Suprapubic skin (tissue), 4 donors: Measurements from ENCODE around the gene DAW1. TPM values are rescaled to one million over a fixed set of nuclear protein-coding genes. Genes with fewer than 3 reads are reported as not detected.
A peak's percentile ranks its signal among the peaks of the same experiment; 100 is the strongest.

Experiments
- DNase-seq, 2 donors: peaks; one replicate each; pipeline ENCODE4 v3.0.0-alpha.2; 2019; ENCODE audit warnings: low spot score in 2 of 2
- H3K27ac ChIP-seq: fragments of 200-600 bp; sonication (generic); one replicate; pipeline ENCODE4 v1.5.1; 2019
- H3K27me3 ChIP-seq: fragments of 200-600 bp; sonication (generic); one replicate; pipeline ENCODE4 v1.5.1; 2019
- H3K36me3 ChIP-seq: fragments of 200-600 bp; sonication (generic); one replicate; pipeline ENCODE4 v1.5.1; 2019
- H3K4me1 ChIP-seq: fragments of 200-600 bp; sonication (generic); one replicate; pipeline ENCODE4 v1.5.1; 2019
- H3K4me3 ChIP-seq: fragments of 200-600 bp; sonication (generic); one replicate; pipeline ENCODE4 v1.5.1; 2019; ENCODE audit warnings: mild to moderate bottlenecking
- H3K9me3 ChIP-seq: fragments of 200-600 bp; sonication (generic); one replicate; pipeline ENCODE4 v1.5.1; 2019
- CTCF ChIP-seq, 2 donors: fragments of 200-600 bp in 1 of 2; fragments of 450-650 bp in 1 of 2; sonication (generic) in 1 of 2; IDR thresholded peaks; one replicate each; pipeline ENCODE4 v1.5.1; 2016 to 2019; ENCODE audit warnings: antibody characterized with exemption in 2 of 2, mild to moderate bottlenecking in 1 of 2, moderate library complexity in 1 of 2
- EP300 ChIP-seq: sonication (generic); formaldehyde crosslinking; IDR thresholded peaks from one replicate; pipeline ENCODE4 v1.6.1; 2017; ENCODE audit warnings: antibody characterized with exemption
- POLR2A ChIP-seq, 2 donors: fragments of 450-650 bp; IDR thresholded peaks; one replicate each; pipeline ENCODE4 v1.6.1; 2017; ENCODE audit warnings: antibody characterized with exemption in 2 of 2, mild to moderate bottlenecking in 2 of 2, moderate library complexity in 2 of 2
- POLR2AphosphoS5 ChIP-seq, 3 donors: sonication (generic); formaldehyde crosslinking; IDR thresholded peaks; one replicate each; pipeline ENCODE4 v1.6.1; 2017; ENCODE audit warnings: antibody characterized with exemption in 3 of 3
- WGBS: methylation state at CpG from one replicate; pipeline ENCODE4 v1.1.5; 2018; 5-methylcytosine and 5-hydroxymethylcytosine counted together
- total RNA-seq, 4 donors: library from RNA; depleted of rRNA; stranded (reverse); fragments of >200 nt; gene quantifications; one replicate each; pipeline ENCODE4 v1.1.0, GENCODE V29; 2016

The DAW1 gene
- total RNA-seq, result 1 to 10 TPM in 1 of 4 donors, not detected in 3; 1.1 TPM

- Histone ChIP-seq H3K4me1 (peaks cover 11% of the 10 kb centered on the region), H3K27ac (no peak within 1 kb of the TSS), H3K9me3 (no peaks in the 10 kb centered on the region), H3K27me3 (peaks cover 8% of the 10 kb centered on the region), H3K36me3 (no peaks in the 10 kb centered on the region), H3K4me3 (peak within 1 kb of the TSS; percentile 39)
- DNase-seq, result peak in 1 of 2 donors; percentile 68
- TF ChIP-seq CTCF (IDR thresholded peaks at IDR 0.05) (no peak), POLR2A (IDR thresholded peaks at IDR 0.05) (no peak), EP300 (no peak), POLR2AphosphoS5 (IDR thresholded peaks at IDR 0.05) (no peak)
- 24% methylated on average over 4 of the region's 34 CpGs for WGBS
Observed at GRCh38 chr2:227871375-227871791, at the start of gene DAW1. Gene DAW1, plus strand, starts transcription at chr2:227871631. Its CDS starts 59 bp downstream, at chr2:227871690.

GRCh38 chr2:227822416-227823003 lies 48.9 kb upstream of the DAW1 start:
- DNase-seq, result no peak
- no peaks in the 10 kb centered on the region for H3K27me3 ChIP-seq
- H3K9me3 ChIP-seq, result no peaks in the 10 kb centered on the region
- no peak overlapping the region for H3K27ac ChIP-seq
- WGBS, result 80% methylated on average over 2 of the region's 2 CpGs
- H3K4me3 ChIP-seq, result no peak overlapping the region
- no peak for TF ChIP-seq CTCF (IDR thresholded peaks at IDR 0.05)
- TF ChIP-seq POLR2A (IDR thresholded peaks at IDR 0.05), result no peak
- no peak for TF ChIP-seq EP300
- TF ChIP-seq POLR2AphosphoS5 (IDR thresholded peaks at IDR 0.05), result no peak
- H3K36me3 ChIP-seq, result no peaks in the 10 kb centered on the region
- H3K4me1 ChIP-seq, result peaks cover 30% of the 10 kb centered on the region

- 88% methylated on average over 2 of the region's 2 CpGs for WGBS
- no peak overlapping the region for H3K27ac ChIP-seq
- no peaks in the 10 kb centered on the region for H3K27me3 ChIP-seq
- no peak overlapping the region for H3K4me3 ChIP-seq
- TF ChIP-seq EP300 (no peak), CTCF (IDR thresholded peaks at IDR 0.05) (no peak), POLR2A (IDR thresholded peaks at IDR 0.05) (no peak), POLR2AphosphoS5 (IDR thresholded peaks at IDR 0.05) (no peak)
- peaks cover 18% of the 10 kb centered on the region for H3K4me1 ChIP-seq
- H3K36me3 ChIP-seq, result no peaks in the 10 kb centered on the region
- H3K9me3 ChIP-seq, result no peaks in the 10 kb centered on the region
- no peak for DNase-seq
Observed at GRCh38 chr2:227823922-227824321, 47.5 kb upstream of the DAW1 start.

GRCh38 chr2:227824711-227825110 lies 46.7 kb upstream of the DAW1 start:
- no peak overlapping the region for H3K27ac ChIP-seq
- no peak for TF ChIP-seq CTCF (IDR thresholded peaks at IDR 0.05)
- no peak for TF ChIP-seq POLR2A (IDR thresholded peaks at IDR 0.05)
- TF ChIP-seq POLR2AphosphoS5 (IDR thresholded peaks at IDR 0.05), result no peak
- TF ChIP-seq EP300, result no peak
- 81% methylated on average over 7 of the region's 7 CpGs for WGBS
- no peaks in the 10 kb centered on the region for H3K36me3 ChIP-seq
- H3K4me1 ChIP-seq, result peaks cover 14% of the 10 kb centered on the region
- H3K9me3 ChIP-seq, result no peaks in the 10 kb centered on the region
- H3K4me3 ChIP-seq, result no peak overlapping the region
- H3K27me3 ChIP-seq, result no peaks in the 10 kb centered on the region
- no peak for DNase-seq

GRCh38 chr2:227826019-227826521 lies 45.4 kb upstream of the DAW1 start:
- Histone ChIP-seq H3K4me3 (no peak overlapping the region), H3K27me3 (no peaks in the 10 kb centered on the region), H3K4me1 (peaks cover 14% of the 10 kb centered on the region), H3K36me3 (no peaks in the 10 kb centered on the region), H3K9me3 (no peaks in the 10 kb centered on the region), H3K27ac (no peak overlapping the region)
- DNase-seq, result peak in 1 of 2 donors; percentile 60
- TF ChIP-seq CTCF (IDR thresholded peaks at IDR 0.05) (no peak), POLR2AphosphoS5 (IDR thresholded peaks at IDR 0.05) (peak in 1 of 3 donors; percentile 22)
- WGBS, result 35% methylated on average over 10 of the region's 10 CpGs
